IPS DF 6.9 (cell line): Measurements from ENCODE around the gene NTPCR.
"Not testable (repeated sequence)": the region's sequence is repeated elsewhere in the genome, so short reads cannot be mapped to it uniquely, and the experiment has no call there.

Source experiments
- DNase-seq: peaks from one replicate; pipeline ENCODE4 v3.0.0-alpha.2; 2013; ENCODE audit warnings: low read depth, low spot score
- H3K27ac ChIP-seq: one replicate; pipeline ENCODE4 v1.5.1; 2013; ENCODE audit warnings: low read length, control low read depth
- H3K27me3 ChIP-seq: 2 replicates; pipeline ENCODE4 v1.6.1; 2013; ENCODE audit warnings: mild to moderate bottlenecking, low read length; ENCODE audit not compliant: control insufficient read depth, insufficient read depth
- H3K36me3 ChIP-seq: 2 replicates; pipeline ENCODE4 v1.6.1; 2013; ENCODE audit warnings: low read length; ENCODE audit not compliant: control insufficient read depth, insufficient read depth
- H3K4me1 ChIP-seq: 2 replicates; pipeline ENCODE4 v1.6.1; 2013; ENCODE audit warnings: low read length; ENCODE audit not compliant: control insufficient read depth, insufficient read depth
- H3K4me3 ChIP-seq: 2 replicates; pipeline ENCODE4 v1.5.1; 2013; ENCODE audit warnings: mild to moderate bottlenecking, low read length
- H3K9me3 ChIP-seq: 2 replicates; pipeline ENCODE4 v1.6.1; 2013; ENCODE audit warnings: low read length, inconsistent platforms; ENCODE audit not compliant: control insufficient read depth, insufficient read depth
- WGBS: extraction: QIAGEN DNeasy Blood & Tissue Kit; methylation state at CpG from one replicate; pipeline ENCODE4 v1.1.7; 2013; ENCODE audit warnings: mixed read lengths, missing lambda C conversion rate; ENCODE audit not compliant: insufficient read length, insufficient coverage; 5-methylcytosine and 5-hydroxymethylcytosine counted together

Gene NTPCR

GRCh38 chr1:232992227-232992626 is 41.8 kb downstream of the NTPCR start:
- Histone ChIP-seq H3K9me3 (peaks cover 5% of the 10 kb centered on the region; the same call in 1 of the 2 replicates), H3K27ac (no peak overlapping the region), H3K4me1 (no peaks in the 10 kb centered on the region), H3K4me3 (no peak overlapping the region), H3K36me3 (peaks cover 13% of the 10 kb centered on the region; the same call in 1 of the 2 replicates), H3K27me3 (no peaks in the 10 kb centered on the region)
- no CpG with 5 or more reads among the region's 3 CpGs for WGBS
- DNase-seq: no peak

- Histone ChIP-seq H3K36me3 (peaks cover 25% of the 10 kb centered on the region), H3K4me1 (no peaks in the 10 kb centered on the region), H3K4me3 (no peak overlapping the region), H3K27me3 (no peaks in the 10 kb centered on the region), H3K9me3 (peaks cover 5% of the 10 kb centered on the region; the same call in 1 of the 2 replicates), H3K27ac (no peak overlapping the region)
- no CpG with 5 or more reads among the region's 3 CpGs for WGBS
- no peak for DNase-seq
These were observed 43.1 kb downstream of the NTPCR start for GRCh38 chr1:232993555-232993954.

GRCh38 chr1:232995189-232995588 is 44.8 kb downstream of the NTPCR start:
- no peak for DNase-seq
- peaks cover 29% of the 10 kb centered on the region for H3K36me3 ChIP-seq
- H3K4me3 ChIP-seq: no peak overlapping the region
- H3K27me3 ChIP-seq: no peaks in the 10 kb centered on the region
- no CpG with 5 or more reads among the region's 2 CpGs for WGBS
- peaks cover 5% of the 10 kb centered on the region; the same call in 1 of the 2 replicates for H3K9me3 ChIP-seq
- no peaks in the 10 kb centered on the region for H3K4me1 ChIP-seq
- H3K27ac ChIP-seq: no peak overlapping the region

GRCh38 chr1:232996143-232996542 is 45.7 kb downstream of the NTPCR start:
- Histone ChIP-seq H3K9me3 (peaks cover 5% of the 10 kb centered on the region; the same call in 1 of the 2 replicates), H3K27me3 (no peaks in the 10 kb centered on the region), H3K4me1 (no peaks in the 10 kb centered on the region), H3K27ac (no peak overlapping the region), H3K4me3 (no peak overlapping the region), H3K36me3 (peaks cover 32% of the 10 kb centered on the region)
- no peak for DNase-seq
- no CpG with 5 or more reads among the region's 2 CpGs for WGBS

GRCh38 chr1:232998138-232998537 is 47.7 kb downstream of the NTPCR start:
- DNase-seq: no peak

GRCh38 chr1:232998646-232999045 is 48.2 kb downstream of the NTPCR start:
- no CpG with 5 or more reads among the region's 3 CpGs for WGBS
- Histone ChIP-seq H3K4me1 (no peaks in the 10 kb centered on the region), H3K36me3 (peaks cover 30% of the 10 kb centered on the region), H3K4me3 (no peak overlapping the region), H3K27me3 (no peaks in the 10 kb centered on the region), H3K27ac (no peak overlapping the region), H3K9me3 (peaks cover 4% of the 10 kb centered on the region; the same call in 1 of the 2 replicates)
- DNase-seq: no peak

More at GRCh38 chr1:232998138-232998537, 47.7 kb downstream of the NTPCR start:
- Histone ChIP-seq H3K9me3 (peaks cover 5% of the 10 kb centered on the region; the same call in 1 of the 2 replicates), H3K4me1 (no peaks in the 10 kb centered on the region), H3K27ac (no peak overlapping the region), H3K4me3 (no peak overlapping the region), H3K36me3 (peaks cover 32% of the 10 kb centered on the region), H3K27me3 (no peaks in the 10 kb centered on the region)
- no CpG with 5 or more reads among the region's 15 CpGs for WGBS

- WGBS: no CpG with 5 or more reads among the region's 16 CpGs
- no peak overlapping the region for H3K27ac ChIP-seq
- H3K4me1 ChIP-seq: no peaks in the 10 kb centered on the region
- no peak for DNase-seq
- no peak overlapping the region for H3K4me3 ChIP-seq
- H3K27me3 ChIP-seq: no peaks in the 10 kb centered on the region
- H3K36me3 ChIP-seq: peaks cover 22% of the 10 kb centered on the region
- H3K9me3 ChIP-seq: no peaks in the 10 kb centered on the region
These were observed 49.7 kb downstream of the NTPCR start for GRCh38 chr1:232999956-233000625.

- WGBS: no CpG with 5 or more reads among the region's 5 CpGs
- not testable (repeated sequence) for H3K9me3 ChIP-seq, H3K27ac ChIP-seq, H3K4me3 ChIP-seq, H3K4me1 ChIP-seq, H3K27me3 ChIP-seq, DNase-seq, H3K36me3 ChIP-seq
These were observed 53.2 kb downstream of the NTPCR start for GRCh38 chr1:233003638-233004037.

- no peaks in the 10 kb centered on the region for H3K27me3 ChIP-seq
- H3K36me3 ChIP-seq: peaks cover 10% of the 10 kb centered on the region
- H3K4me1 ChIP-seq: no peaks in the 10 kb centered on the region
- H3K27ac ChIP-seq: no peak overlapping the region
- H3K9me3 ChIP-seq: no peaks in the 10 kb centered on the region
- H3K4me3 ChIP-seq: no peak overlapping the region
- DNase-seq: no peak
- WGBS: no CpG with 5 or more reads among the region's 9 CpGs
These were observed 54.0 kb downstream of the NTPCR start for GRCh38 chr1:233004451-233004850.

- H3K27me3 ChIP-seq: no peaks in the 10 kb centered on the region
- H3K4me1 ChIP-seq: no peaks in the 10 kb centered on the region
- H3K36me3 ChIP-seq: peaks cover 6% of the 10 kb centered on the region; the same call in 1 of the 2 replicates
- no peak for DNase-seq
- H3K4me3 ChIP-seq: no peak overlapping the region
- no CpG with 5 or more reads among the region's 5 CpGs for WGBS
- no peaks in the 10 kb centered on the region for H3K9me3 ChIP-seq
- H3K27ac ChIP-seq: no peak overlapping the region
These were observed 54.7 kb downstream of the NTPCR start for GRCh38 chr1:233005156-233005555.

GRCh38 chr1:233005703-233006102 is 55.3 kb downstream of the NTPCR start:
- no peak overlapping the region for H3K27ac ChIP-seq
- H3K27me3 ChIP-seq: no peaks in the 10 kb centered on the region
- no peaks in the 10 kb centered on the region for H3K4me1 ChIP-seq
- WGBS: no CpG with 5 or more reads among the region's 8 CpGs
- H3K4me3 ChIP-seq: no peak overlapping the region
- no peaks in the 10 kb centered on the region for H3K9me3 ChIP-seq
- no peak for DNase-seq
- 0 out of 2 replicates have a peak, but pooled peaks cover 3% of the 10 kb centered on the region for H3K36me3 ChIP-seq
